Measurements from ENCODE around the gene ADAMTS20. TPM values are rescaled to one million over a fixed set of nuclear protein-coding genes. Genes with fewer than 3 reads are reported as not detected.

The ADAMTS20 gene
- total RNA-seq, 5 donors from 2014 or later (not counting 1 experiment from before 2014, with no cell fraction given), result not detected

DNA sequence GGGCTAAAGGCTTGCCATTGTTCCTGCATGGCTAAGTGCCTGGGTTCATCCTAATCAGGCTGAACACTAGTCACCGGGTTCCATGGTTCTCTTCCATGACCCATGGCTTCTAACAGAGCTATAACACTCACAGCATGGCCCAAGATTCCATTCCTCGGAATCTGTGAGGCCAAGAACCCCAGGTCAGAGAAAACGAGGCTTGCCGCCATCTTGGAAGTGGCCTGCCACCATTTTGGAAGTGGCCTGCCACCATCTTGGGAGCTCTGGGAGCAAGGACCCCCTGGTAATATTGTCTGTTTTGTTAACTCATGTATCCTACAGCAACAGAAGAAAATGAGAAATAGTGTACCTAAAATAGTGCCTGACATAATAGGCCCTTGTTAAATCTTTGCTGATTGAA lies 92.7 kb downstream of the ADAMTS20 start:
- no peaks in the 10 kb centered on the region for H3K9me3 ChIP-seq
- Mint-ChIP-seq H3K36me3 (no peaks in the 10 kb centered on the region), H3K27ac (no peak overlapping the region), H3K4me3 (no peak overlapping the region), H3K27me3 (no peaks in the 10 kb centered on the region), H3K9me3 (peaks cover 8 to 12% (median 12%) of the 10 kb centered on the region in 3 donors), H3K4me1 (no peaks in the 10 kb centered on the region)
- H3K4me1 ChIP-seq (ENCODE audit: control insufficient read depth in 1 of 2, extremely low read depth in 1 of 2, insufficient read depth in 2 of 2, low read length in 2 of 2), result no peaks in the 10 kb centered on the region
- H3K27me3 ChIP-seq (replicated peaks in 1 of 2; ENCODE audit: control insufficient read depth in 2 of 2, extremely low read depth in 1 of 2, insufficient read depth in 2 of 2, low read length in 1 of 2), result no peaks in the 10 kb centered on the region
- DNase-seq, result no peak
- no peak overlapping the region for H3K27ac ChIP-seq (ENCODE audit: low read length)
- ATAC-seq (replicated peaks in 1 of 4), result no peak
- ChIA-PET CTCF (interaction anchor here in 1 of 2 donors (0.9 kb wide), 1 partner anchor 15 kb away, joined by 4 read pairs; no protein-coding TSS in a partner anchor), POLR2A (no interaction called here)
- H3K4me3 ChIP-seq (ENCODE audit: control insufficient read depth in 1 of 2, extremely low read depth in 1 of 2, low read length in 1 of 2), result no peak overlapping the region
- 66% methylated on average over 4 of the region's 4 CpGs for WGBS (ENCODE audit: insufficient coverage)
- no peaks in the 10 kb centered on the region for H3K36me3 ChIP-seq (ENCODE audit: control insufficient read depth in 2 of 2, extremely low read depth in 1 of 2, insufficient read depth in 1 of 2, low read length in 1 of 2)

DNA sequence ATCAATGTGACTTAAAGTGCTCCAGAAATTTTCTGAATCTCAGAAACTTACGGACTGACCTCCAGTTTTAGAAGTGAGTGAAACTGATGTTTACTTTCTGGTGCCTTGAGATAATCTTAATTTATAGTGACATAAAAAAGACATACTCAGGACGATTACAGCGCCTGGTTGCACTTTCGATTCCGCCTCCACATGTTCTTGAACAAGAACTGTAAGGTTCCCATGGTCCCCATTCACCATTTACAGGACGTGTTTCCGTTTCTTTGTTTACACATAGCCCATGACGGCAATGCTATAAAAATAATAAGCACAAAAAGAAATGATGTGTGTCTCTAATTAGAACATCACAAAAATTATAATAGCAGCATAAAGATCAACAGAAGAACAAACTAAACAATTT lies 98.2 kb downstream of the ADAMTS20 start:
- no peak for ATAC-seq (replicated peaks in 1 of 4)
- no peaks in the 10 kb centered on the region for H3K4me1 Mint-ChIP-seq
- Histone ChIP-seq H3K36me3 (ENCODE audit: control insufficient read depth in 2 of 2, extremely low read depth in 1 of 2, insufficient read depth in 1 of 2, low read length in 1 of 2) (no peaks in the 10 kb centered on the region), H3K4me3 (ENCODE audit: control insufficient read depth in 1 of 2, extremely low read depth in 1 of 2, low read length in 1 of 2) (no peak overlapping the region), H3K9me3 (no peaks in the 10 kb centered on the region), H3K4me1 (ENCODE audit: control insufficient read depth in 1 of 2, extremely low read depth in 1 of 2, insufficient read depth in 2 of 2, low read length in 2 of 2) (no peaks in the 10 kb centered on the region), H3K27ac (ENCODE audit: low read length) (no peak overlapping the region), H3K27me3 (replicated peaks in 1 of 2; ENCODE audit: control insufficient read depth in 2 of 2, extremely low read depth in 1 of 2, insufficient read depth in 2 of 2, low read length in 1 of 2) (no peaks in the 10 kb centered on the region)
- no peak overlapping the region for H3K27ac Mint-ChIP-seq
- peaks cover 8 to 12% (median 12%) of the 10 kb centered on the region in 3 donors for H3K9me3 Mint-ChIP-seq
- CTCF ChIA-PET, result no interaction called here
- H3K36me3 Mint-ChIP-seq, result no peaks in the 10 kb centered on the region
- H3K4me3 Mint-ChIP-seq, result no peak overlapping the region
- POLR2A ChIA-PET, result no interaction called here
- no CpG with 5 or more reads among the region's 8 CpGs for WGBS (ENCODE audit: insufficient coverage)
- no peaks in the 10 kb centered on the region for H3K27me3 Mint-ChIP-seq
- no peak for DNase-seq

DNA sequence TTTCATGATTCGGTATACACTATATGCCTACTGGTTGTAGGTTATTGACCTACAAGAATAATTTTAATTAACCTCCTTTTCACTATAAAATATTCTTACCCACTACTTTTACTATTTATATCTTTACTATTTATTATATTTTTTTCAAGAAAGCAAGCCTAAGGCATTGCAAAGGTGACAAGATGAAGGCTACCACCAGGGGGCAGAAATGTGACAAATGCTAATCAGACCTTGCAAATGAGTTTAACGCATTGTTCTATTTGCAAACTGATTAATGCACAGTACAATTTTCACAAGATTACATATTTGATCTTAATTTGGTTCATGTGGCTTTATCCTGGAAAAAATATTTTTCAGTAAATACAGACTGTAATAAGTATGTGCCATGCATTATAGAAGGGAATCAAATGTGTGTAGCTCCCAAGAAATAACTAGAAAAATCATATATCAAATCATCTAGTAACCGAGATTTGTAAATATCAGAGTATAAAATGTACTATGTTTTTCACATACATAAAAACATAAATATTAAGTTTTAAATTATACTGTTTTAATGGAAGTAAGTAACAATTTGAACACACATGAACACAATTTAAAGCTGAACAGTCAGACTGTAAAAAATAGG lies 107.0 kb downstream of the ADAMTS20 start:
- Histone ChIP-seq H3K27me3 (replicated peaks in 1 of 2; ENCODE audit: control insufficient read depth in 2 of 2, extremely low read depth in 1 of 2, insufficient read depth in 2 of 2, low read length in 1 of 2) (no peaks in the 10 kb centered on the region), H3K9me3 (no peaks in the 10 kb centered on the region), H3K36me3 (ENCODE audit: control insufficient read depth in 2 of 2, extremely low read depth in 1 of 2, insufficient read depth in 1 of 2, low read length in 1 of 2) (no peaks in the 10 kb centered on the region), H3K27ac (ENCODE audit: low read length) (no peak overlapping the region), H3K4me3 (ENCODE audit: control insufficient read depth in 1 of 2, extremely low read depth in 1 of 2, low read length in 1 of 2) (no peak overlapping the region), H3K4me1 (ENCODE audit: control insufficient read depth in 1 of 2, extremely low read depth in 1 of 2, insufficient read depth in 2 of 2, low read length in 2 of 2) (no peaks in the 10 kb centered on the region)
- no CpG with 5 or more reads among the region's 3 CpGs for WGBS (ENCODE audit: insufficient coverage)
- no peak for ATAC-seq (replicated peaks in 1 of 4)
- peaks cover 0 to 9% of the 10 kb centered on the region in 2 donors for H3K27me3 Mint-ChIP-seq
- ChIA-PET CTCF (interaction anchor here (0.6 to 3.1 kb wide), 7 partner anchors 14 to 438 kb away, joined by 3 to 17 read pairs (median 4); no protein-coding TSS in a partner anchor), POLR2A (no interaction called here)
- H3K36me3 Mint-ChIP-seq, result no peaks in the 10 kb centered on the region
- H3K9me3 Mint-ChIP-seq, result no peaks in the 10 kb centered on the region
- peak in 29 of 35 experiments; percentile 3 to 58 (median 23) for DNase-seq
- no peak overlapping the region for H3K27ac Mint-ChIP-seq
- H3K4me3 Mint-ChIP-seq, result no peak overlapping the region
- H3K4me1 Mint-ChIP-seq, result no peaks in the 10 kb centered on the region

DNA sequence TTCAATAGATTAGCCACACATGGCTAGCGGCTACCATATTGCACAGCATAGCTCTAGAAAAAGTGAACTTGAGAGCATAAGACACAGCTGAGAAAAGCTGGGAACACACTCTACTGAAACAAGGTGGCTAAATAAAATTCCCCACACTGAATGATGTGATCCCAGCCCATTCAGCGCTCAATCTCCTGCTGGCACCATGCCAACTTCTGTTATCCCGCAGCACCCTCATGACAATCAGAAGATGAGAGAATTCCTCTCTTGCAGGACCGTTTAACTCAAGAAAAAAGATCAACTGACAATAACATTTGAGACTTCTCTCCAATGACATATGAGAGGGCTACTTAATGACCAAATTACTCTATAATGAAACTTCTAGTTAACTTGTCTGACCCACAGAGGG lies 115.4 kb downstream of the ADAMTS20 start:
- no peak overlapping the region for H3K4me3 ChIP-seq (ENCODE audit: control insufficient read depth in 1 of 2, extremely low read depth in 1 of 2, low read length in 1 of 2)

DNA sequence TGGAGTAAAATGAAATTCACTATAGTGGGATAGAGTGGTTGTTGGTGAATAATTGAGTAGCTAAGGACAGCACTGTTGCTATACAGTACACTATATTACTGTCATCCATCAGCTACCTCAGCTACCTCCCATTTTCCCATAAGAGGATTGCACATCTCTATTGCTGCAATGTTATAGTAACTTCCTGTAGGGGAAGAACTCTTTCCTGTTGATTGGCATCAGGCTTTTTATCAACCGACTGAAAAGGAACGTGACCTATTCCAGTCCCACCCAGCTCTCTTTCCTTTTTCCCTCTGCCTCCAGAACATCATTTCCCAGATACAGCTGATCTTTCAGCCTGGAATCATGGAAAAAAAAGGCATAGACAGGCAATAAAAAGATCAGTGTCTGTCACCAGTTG lies 117.4 kb downstream of the ADAMTS20 start:
- no peak for DNase-seq
- WGBS (ENCODE audit: insufficient coverage), result no CpG with 5 or more reads among the region's 2 CpGs
- Mint-ChIP-seq H3K27ac (no peak overlapping the region), H3K9me3 (no peaks in the 10 kb centered on the region), H3K36me3 (no peaks in the 10 kb centered on the region), H3K27me3 (peaks cover 0 to 1% of the 10 kb centered on the region in 2 donors), H3K4me1 (no peaks in the 10 kb centered on the region), H3K4me3 (no peak overlapping the region)
- no peak overlapping the region for H3K27ac ChIP-seq (ENCODE audit: low read length)
- H3K4me1 ChIP-seq (ENCODE audit: control insufficient read depth in 1 of 2, extremely low read depth in 1 of 2, insufficient read depth in 2 of 2, low read length in 2 of 2), result no peaks in the 10 kb centered on the region
- no peaks in the 10 kb centered on the region for H3K36me3 ChIP-seq (ENCODE audit: control insufficient read depth in 2 of 2, extremely low read depth in 1 of 2, insufficient read depth in 1 of 2, low read length in 1 of 2)
- no peak for ATAC-seq (replicated peaks in 1 of 4)
- H3K4me3 ChIP-seq (ENCODE audit: control insufficient read depth in 1 of 2, extremely low read depth in 1 of 2, low read length in 1 of 2), result no peak overlapping the region
- no peaks in the 10 kb centered on the region for H3K9me3 ChIP-seq
- CTCF ChIA-PET, result interaction anchor here in 1 of 2 donors (0.6 kb wide), 1 partner anchor 843 kb away, joined by 3 read pairs; no protein-coding TSS in a partner anchor
- H3K27me3 ChIP-seq (replicated peaks in 1 of 2; ENCODE audit: control insufficient read depth in 2 of 2, extremely low read depth in 1 of 2, insufficient read depth in 2 of 2, low read length in 1 of 2), result no peaks in the 10 kb centered on the region
- POLR2A ChIA-PET, result no interaction called here

More for the DNA sequence above, 115.4 kb downstream of the ADAMTS20 start:
- Histone ChIP-seq H3K9me3 (no peaks in the 10 kb centered on the region), H3K27me3 (replicated peaks in 1 of 2; ENCODE audit: control insufficient read depth in 2 of 2, extremely low read depth in 1 of 2, insufficient read depth in 2 of 2, low read length in 1 of 2) (no peaks in the 10 kb centered on the region), H3K36me3 (ENCODE audit: control insufficient read depth in 2 of 2, extremely low read depth in 1 of 2, insufficient read depth in 1 of 2, low read length in 1 of 2) (no peaks in the 10 kb centered on the region), H3K27ac (ENCODE audit: low read length) (no peak overlapping the region), H3K4me1 (ENCODE audit: control insufficient read depth in 1 of 2, extremely low read depth in 1 of 2, insufficient read depth in 2 of 2, low read length in 2 of 2) (no peaks in the 10 kb centered on the region)
- peaks cover 0 to 1% of the 10 kb centered on the region in 2 donors for H3K27me3 Mint-ChIP-seq
- 92% methylated on average over 4 of the region's 4 CpGs for WGBS (ENCODE audit: insufficient coverage)
- H3K27ac Mint-ChIP-seq, result no peak overlapping the region
- no peaks in the 10 kb centered on the region for H3K4me1 Mint-ChIP-seq
- ChIA-PET CTCF (no interaction called here), POLR2A (no interaction called here)
- H3K36me3 Mint-ChIP-seq, result no peaks in the 10 kb centered on the region
- ATAC-seq (replicated peaks in 1 of 4) (no peak), DNase-seq (no peak)
- H3K9me3 Mint-ChIP-seq, result no peaks in the 10 kb centered on the region
- H3K4me3 Mint-ChIP-seq, result no peak overlapping the region

DNA sequence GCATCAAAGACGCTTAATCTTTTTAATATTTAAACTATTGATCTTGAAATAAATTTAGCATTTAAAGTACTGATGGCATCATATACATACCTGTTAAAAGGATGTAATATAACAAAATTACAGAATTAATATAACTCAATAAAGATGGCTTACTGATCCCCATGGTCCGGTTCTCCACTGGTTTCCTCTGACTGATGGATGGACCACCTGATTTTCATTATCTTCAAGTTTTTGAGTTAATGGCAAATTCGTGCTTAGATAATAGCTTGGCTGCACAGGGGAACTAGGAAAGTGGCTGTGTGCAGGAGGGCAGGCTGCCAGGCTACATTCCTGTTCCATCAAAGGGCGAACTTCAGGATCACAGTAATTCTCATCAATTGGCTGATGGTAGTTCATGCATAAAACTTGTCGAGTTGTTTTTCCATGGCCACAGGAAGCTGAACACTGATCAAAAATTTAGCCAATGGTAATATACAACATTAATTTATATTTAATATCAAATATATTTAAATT lies 123.9 kb downstream of the ADAMTS20 start:
- Mint-ChIP-seq H3K27ac (no peak overlapping the region), H3K27me3 (no peaks in the 10 kb centered on the region), H3K4me1 (no peaks in the 10 kb centered on the region), H3K36me3 (no peaks in the 10 kb centered on the region), H3K4me3 (no peak overlapping the region), H3K9me3 (no peaks in the 10 kb centered on the region)
- H3K9me3 ChIP-seq, result no peaks in the 10 kb centered on the region
- DNase-seq, result no peak
- H3K36me3 ChIP-seq (ENCODE audit: control insufficient read depth in 2 of 2, extremely low read depth in 1 of 2, insufficient read depth in 1 of 2, low read length in 1 of 2), result no peaks in the 10 kb centered on the region
- 0% methylated on average over 1 of the region's 5 CpGs for WGBS (ENCODE audit: insufficient coverage)
- no peaks in the 10 kb centered on the region for H3K27me3 ChIP-seq (replicated peaks in 1 of 2; ENCODE audit: control insufficient read depth in 2 of 2, extremely low read depth in 1 of 2, insufficient read depth in 2 of 2, low read length in 1 of 2)
- ChIA-PET CTCF (no interaction called here), POLR2A (no interaction called here)
- H3K4me3 ChIP-seq (ENCODE audit: control insufficient read depth in 1 of 2, extremely low read depth in 1 of 2, low read length in 1 of 2), result no peak overlapping the region
- no peak overlapping the region for H3K27ac ChIP-seq (ENCODE audit: low read length)
- no peak for ATAC-seq (replicated peaks in 1 of 4)
- no peaks in the 10 kb centered on the region for H3K4me1 ChIP-seq (ENCODE audit: control insufficient read depth in 1 of 2, extremely low read depth in 1 of 2, insufficient read depth in 2 of 2, low read length in 2 of 2)
